Right lung (tissue), 10 donors: ENCODE data around the gene PRAMEF20. TPM values are rescaled to one million over a fixed set of nuclear protein-coding genes. Genes with fewer than 3 reads are reported as not detected.
"Not testable (repeated sequence)": the region's sequence is repeated elsewhere in the genome, so short reads cannot be mapped to it uniquely, and the experiment has no call there.

ENCODE experiments used
- DNase-seq, 2 donors: peaks; one replicate each; pipeline ENCODE4 v3.0.0-alpha.2; 2013
- long read RNA-seq, 8 donors: transcript quantifications; one replicate each; lab custom pipeline, GENCODE V29; 2026
- polyA plus RNA-seq, 5 donors: library from polyadenylated mRNA; unstranded; fragments of 120-200 nt; gene quantifications; one replicate each; pipeline versions ENCODE4 v1.2.1 to v1.2.3, GENCODE V29; 2013; ENCODE audit warnings: inconsistent platforms in 1 of 5, low replicate concordance in 1 of 5; ENCODE audit not compliant: insufficient read length in 5 of 5, insufficient read depth in 1 of 5

The PRAMEF20 gene
- polyA plus RNA-seq = not detected
- long read RNA-seq, donor 1 = 0 reads
- long read RNA-seq, donor 2 = 0 reads
- long read RNA-seq, donor 3 = 0 reads
- long read RNA-seq, donor 4 = 0 reads
- long read RNA-seq, donor 5 = 0 reads
- long read RNA-seq, donor 6 = 0 reads
- long read RNA-seq, donor 7 = 0 reads
- long read RNA-seq, donor 8 = 0 reads

DNA sequence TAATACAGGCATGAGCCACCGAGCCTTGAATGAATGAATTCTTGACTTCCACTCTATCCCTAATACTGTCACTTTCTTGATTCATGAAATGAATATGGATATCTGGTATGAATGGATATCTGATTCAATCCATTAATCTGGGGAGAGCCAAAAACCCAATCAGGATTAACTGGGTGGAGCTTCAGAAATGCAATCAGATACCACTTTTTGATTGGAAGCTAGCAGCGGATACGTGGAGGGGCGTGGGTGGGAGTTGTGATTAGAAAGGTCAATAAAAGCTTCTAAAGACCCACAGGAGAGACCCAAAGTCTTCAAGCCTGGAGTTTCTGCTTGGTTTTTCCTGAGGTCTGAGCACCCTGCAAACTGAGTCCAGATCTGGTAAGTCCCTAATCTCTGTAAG is at the start of gene PRAMEF20:
PRAMEF20 (plus strand) TSS at position 301 of the 400 bp plus-strand sequence. CDS start 5,905 bp downstream, outside the sequence.
- DNase-seq = not testable (repeated sequence)

DNA sequence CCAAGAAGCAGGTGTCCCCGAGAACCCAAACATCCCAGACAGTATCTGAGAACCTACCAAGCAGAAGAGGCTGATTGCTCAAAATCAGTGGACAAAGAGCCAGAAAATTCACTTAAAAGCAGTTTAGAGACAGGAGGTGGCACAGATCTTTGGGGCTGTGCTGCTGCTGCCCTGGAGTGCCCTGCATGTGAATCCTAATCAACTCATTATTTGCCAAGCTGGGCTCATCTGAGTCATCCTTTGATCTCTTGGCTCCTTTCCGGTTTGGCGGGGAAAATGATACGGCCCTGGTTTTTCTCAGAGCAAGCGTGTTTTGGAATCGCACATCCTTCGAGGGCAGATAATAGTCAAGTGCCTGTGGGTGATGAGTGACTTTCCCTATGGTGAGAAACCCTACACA is 47.9 kb upstream of the PRAMEF20 start:
- DNase-seq = not testable (repeated sequence)

DNA sequence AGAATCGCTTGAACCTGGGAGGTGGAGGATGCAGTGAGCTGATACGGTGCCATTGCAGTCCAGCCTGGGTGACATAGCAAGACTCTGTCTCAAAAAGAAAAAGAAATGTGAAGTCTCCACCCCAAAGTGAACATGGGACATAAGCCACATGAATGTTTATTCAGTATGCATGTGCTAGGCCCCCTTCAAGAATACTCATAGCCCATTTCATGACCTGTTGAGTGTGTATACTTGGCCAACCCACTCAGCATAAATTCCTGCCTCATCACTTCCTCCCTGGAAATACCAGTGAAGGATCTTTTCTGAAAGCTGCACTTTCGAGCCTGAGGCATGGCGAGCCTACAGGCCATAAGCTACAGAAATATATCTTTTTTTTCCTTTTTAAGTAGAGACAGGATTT is 45.3 kb upstream of the PRAMEF20 start:
- DNase-seq = not testable (repeated sequence)

DNA sequence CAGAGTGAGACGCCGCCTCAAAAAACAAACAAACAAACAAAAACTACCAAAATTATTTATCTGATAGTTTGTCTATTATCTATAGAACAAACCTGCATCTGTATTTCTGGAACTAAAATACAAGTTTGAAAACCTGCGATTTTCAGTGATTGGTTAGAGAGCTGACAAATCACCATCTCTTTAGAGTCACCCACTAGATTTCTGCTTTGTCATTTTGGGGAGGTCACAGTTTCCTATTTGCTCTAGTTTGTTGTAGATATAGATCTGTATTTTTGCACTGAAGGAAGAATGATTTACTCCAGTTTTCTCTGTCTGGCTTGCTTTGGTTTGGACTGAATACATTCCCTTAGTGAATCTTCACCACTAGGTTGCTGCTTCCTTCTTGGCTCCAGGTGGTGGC is 43.7 kb upstream of the PRAMEF20 start:
- not testable (repeated sequence) for DNase-seq

DNA sequence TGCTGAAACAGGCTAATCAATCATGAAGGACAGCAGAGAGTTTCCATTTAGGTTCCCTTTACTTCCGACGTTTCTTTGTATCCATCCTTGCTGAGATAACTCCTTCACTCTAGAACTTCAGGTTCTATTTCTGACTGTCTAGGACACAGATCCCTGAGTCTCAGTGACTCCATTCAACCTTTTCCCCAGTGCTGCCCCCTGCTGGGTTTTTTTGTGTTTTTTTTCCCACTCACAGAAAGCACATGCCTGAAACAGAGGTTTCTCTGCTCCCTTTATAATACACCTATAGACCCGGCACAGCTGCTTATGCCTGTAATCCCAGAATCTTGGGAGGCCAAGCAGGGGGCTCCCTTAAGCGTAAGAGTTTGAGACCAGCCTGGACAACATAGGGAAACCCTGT is 41.7 kb upstream of the PRAMEF20 start:
- not testable (repeated sequence) for DNase-seq

DNA sequence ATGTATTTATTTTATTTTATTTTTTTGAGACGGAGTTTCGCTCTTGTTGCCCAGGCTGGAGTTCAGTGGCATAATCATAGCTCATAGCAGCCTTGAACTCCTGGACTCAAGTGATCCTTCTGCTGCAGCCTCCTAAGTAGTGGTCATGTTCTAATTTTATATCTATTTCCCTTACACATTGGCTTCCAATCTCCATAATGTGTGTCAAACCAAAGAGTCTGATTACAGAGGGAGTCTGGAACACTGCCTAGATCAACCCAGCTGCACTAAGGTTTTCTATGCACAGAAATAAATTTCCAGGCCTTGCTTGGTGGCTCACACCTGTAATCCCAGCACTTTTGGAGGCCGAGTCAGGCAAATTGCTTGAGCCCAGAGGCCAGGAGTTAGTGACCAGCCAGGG is 31.3 kb upstream of the PRAMEF20 start:
- not testable (repeated sequence) for DNase-seq

DNA sequence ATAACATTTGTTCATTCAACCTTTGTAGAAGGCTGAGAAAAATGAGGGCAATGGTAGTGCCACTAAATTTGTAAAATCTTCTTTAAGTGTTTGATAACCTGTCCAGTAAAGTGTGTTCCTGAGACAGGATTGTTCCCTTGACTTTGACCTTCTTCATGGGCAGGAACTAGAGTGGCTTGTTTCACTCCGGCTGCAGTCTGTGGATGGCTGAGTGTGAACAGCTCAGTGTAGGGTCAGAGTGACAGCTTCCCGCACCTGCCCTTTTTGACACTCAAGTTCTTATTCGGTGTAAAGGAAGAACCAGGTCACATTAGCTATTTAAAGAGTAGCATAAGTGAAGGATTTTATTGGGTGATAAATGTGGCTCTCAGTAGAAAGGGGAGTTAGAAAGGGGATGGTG is 29.9 kb upstream of the PRAMEF20 start:
- not testable (repeated sequence) for DNase-seq

DNA sequence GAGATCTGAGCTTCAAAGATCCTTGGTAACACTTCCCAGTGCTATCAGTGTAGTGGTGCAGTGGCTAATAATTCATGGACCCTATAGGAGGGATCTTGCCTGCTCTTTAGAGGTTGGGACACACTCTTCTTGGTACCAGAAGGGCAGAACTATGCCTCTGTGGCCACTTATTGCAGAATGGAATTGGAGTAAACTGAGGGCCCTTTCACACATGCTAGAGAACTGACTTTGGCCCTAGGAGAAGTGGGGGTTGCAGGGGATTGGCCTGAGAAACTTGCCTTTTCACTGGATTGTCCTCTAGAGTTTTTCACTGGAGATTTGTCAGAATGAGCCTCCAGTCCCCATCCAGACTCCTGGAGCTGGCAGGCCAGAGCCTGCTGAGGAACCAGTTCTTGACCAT is 20.9 kb upstream of the PRAMEF20 start, which contains the start of gene PRAMEF17:
PRAMEF17 (plus strand) TSS at position 301 of the 400 bp plus-strand sequence; CDS start at position 327, 26 bp downstream.
- not testable (repeated sequence) for DNase-seq

DNA sequence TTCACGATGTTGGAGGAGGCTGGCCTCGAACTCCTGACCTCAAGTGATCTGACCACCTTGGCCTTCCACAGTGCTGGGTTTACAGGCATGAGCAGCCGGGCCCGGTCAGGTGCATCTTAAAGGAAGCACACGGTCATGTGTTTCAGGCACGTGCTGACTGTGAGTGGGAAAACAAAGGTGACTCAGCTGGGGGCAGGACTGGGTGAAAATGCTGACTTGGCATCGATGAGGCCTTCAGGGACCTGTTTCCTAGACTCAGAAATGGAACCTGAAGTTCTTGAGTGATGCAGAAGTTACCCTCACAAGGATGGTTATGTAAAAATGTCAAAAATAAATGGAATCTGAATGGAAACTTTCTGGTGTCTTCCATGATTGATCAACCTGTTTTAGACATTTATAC is 17.2 kb upstream of the PRAMEF20 start:
- not testable (repeated sequence) for DNase-seq

DNA sequence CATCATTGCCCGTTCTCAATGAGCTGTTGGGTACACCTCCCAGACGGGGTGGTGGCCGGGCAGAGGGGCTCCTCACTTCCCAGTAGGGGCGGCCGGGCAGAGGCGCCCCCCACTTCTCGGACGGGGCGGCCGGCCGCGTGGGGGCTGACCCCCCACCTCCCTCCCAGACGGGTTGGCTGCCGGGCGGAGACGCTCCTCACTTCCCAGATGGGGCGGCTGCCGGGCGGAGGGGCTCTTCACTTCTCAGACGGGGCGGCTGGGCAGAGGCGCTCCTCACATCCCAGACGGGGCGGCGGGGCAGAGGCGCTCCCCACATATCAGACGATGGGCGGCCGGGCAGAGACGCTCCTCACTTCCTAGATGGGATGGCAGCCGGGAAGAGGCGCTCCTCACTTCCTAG is 15.5 kb upstream of the PRAMEF20 start:
- DNase-seq = not testable (repeated sequence)

DNA sequence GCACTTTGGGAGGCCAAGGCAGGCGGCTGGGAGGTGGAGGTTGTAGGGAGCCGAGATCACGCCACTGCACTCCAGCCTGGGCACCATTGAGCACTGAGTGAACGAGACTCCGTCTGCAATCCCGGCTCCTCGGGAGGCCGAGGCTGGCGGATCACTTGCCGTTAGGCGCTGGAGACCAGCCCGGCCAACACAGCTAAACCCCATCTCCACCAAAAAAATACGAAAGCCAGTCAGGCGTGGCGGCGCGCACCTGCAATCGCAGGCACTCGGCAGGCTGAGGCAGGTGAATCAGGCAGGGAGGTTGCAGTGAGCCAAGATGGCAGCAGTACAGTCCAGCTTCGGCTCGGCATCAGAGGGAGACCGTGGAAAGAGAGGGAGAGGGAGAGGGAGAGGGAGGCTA is 14.9 kb upstream of the PRAMEF20 start:
- DNase-seq = not testable (repeated sequence)

DNA sequence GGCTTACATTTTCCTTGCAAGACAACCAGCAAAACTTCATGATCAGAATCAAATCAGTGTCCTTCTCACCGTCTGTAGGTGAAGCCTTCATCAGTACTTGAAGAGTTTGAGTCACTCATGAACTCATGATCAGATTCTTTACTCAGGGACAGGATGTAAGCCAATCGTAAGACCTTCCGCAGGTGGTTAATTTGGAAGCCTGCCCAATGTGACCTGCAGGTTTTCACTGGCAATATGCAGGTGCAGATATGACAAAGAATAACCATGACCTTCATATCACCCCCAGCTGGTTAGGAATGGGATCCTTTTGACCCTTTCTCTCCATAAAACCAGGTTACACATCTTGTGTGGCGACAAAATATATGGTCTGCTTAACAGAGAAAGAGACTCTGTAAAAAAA is 2.4 kb upstream of the PRAMEF20 start:
- no peak for DNase-seq

DNA sequence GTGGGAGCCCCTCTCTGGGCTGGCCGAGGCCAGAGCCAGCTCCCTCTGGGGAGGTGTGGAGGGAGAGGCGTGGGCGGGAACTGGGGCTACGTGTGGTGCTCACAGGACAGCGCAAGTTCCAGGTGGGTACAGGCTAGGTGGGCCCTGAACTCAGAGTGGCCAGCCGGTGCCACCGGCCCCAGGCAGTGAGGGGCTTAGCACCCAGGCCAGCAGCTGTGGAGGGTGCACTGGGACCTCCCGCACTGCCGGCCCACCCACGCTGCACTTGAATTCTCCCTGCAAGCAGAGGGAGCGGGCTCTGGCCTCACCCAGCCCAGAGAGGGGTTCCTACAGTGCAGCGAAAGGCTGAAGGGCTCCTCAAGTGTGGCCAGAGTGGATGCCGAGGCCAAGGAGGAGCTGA is 20.2 kb downstream of the PRAMEF20 start:
- DNase-seq = no peak

DNA sequence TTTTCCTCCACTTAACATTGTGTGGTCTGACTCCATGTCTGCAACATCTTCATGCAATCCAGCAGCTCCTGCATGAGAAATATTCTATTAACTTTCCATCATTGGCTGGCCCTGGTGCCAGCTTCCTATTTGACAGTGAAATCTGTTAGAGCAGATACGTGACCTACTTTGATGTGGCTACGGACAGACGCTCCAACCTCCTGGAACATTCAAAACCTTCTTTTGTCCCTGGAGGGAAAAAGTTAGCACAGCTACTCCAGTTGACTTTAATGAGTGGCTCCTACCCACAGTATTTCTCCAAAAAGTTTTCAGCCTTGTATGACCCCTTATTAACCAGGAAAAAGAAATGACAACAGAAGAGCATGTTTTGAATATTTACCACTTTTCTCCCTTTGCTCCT is 22.0 kb downstream of the PRAMEF20 start:
- DNase-seq = no peak

DNA sequence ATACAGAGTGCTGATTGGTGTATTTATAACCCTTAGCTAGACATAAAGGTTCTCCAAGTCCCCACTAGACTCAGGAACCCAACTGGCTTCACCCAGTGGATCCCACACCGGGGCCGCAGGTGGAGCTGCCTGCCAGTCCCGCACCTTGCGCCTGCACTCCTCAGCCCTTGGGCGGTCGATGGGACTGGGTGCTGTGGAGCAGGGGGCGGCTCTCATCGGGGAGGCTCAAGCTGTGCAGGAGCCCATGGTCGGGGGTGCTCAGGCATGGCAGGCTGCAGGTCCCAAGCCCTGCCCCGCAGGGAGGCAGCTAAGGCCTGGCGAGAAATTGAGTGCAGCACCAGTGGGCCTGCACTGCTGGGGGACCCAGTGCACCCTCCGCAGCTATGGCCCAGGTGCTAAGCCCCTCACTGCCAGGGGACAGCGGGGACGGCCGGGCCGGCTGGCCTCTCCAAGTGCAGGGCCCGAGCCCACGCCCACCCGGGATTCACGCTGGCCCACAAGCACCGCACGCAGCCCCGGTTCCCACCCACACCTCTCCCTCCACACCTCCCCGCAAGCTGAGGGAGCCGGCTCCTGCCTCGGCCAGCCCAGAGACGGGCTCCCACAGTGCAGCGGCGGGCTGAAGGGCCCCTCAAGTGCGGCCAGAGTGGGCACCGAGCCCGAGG is 23.6 kb downstream of the PRAMEF20 start:
- DNase-seq = not testable (repeated sequence)

DNA sequence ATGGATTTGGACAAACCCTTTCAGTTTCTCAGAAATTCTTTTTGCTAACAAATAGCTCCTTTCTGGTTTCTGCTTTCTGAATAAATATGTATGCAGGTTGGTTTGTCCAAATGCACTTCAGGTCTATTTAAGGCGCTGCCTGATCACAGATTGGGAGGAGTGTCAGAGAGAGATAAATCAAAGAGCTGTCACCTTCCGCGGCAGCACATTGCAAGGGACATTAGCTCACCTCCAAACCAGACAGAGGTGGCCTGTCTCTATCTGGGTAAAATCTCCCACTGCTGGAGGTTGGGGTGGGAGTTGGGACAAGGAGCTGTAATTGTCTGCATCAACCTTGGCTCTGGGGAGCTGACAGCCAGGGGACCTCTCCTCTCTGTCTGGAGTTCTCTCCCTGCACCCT is 25.2 kb downstream of the PRAMEF20 start:
- DNase-seq = no peak

DNA sequence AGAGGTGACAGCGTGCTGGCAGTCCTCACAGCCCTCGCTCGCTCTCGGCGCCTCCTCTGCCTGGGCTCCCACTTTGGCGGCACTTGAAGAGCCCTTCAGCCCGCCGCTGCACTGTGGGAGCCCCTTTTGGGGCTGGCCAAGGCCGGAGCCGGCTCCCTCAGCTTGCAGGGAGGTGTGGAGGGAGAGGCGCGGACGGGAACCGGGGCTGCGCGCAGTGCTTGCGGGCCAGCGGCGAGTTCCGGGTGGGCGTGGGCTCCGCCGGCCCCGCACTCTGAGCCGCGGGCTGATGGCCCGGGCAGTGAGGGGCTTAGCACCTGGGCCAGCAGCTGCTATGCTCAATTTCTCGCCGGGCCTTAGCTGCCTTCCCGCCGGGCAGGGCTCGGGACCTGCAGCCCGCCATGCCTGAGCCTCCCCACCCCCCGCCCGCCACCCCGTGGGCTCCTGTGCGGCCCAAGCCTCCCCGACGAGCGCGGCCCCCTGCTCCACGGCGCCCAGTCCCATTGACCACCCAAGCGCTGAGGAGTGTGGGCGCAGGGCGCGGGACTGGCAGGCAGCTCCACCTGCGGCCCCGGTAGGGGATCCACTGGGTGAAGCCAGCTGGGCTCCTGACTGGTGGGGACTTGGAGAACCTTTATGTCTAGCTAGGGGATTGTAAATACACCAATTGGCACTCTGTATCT is 29.0 kb downstream of the PRAMEF20 start:
- DNase-seq = not testable (repeated sequence)

DNA sequence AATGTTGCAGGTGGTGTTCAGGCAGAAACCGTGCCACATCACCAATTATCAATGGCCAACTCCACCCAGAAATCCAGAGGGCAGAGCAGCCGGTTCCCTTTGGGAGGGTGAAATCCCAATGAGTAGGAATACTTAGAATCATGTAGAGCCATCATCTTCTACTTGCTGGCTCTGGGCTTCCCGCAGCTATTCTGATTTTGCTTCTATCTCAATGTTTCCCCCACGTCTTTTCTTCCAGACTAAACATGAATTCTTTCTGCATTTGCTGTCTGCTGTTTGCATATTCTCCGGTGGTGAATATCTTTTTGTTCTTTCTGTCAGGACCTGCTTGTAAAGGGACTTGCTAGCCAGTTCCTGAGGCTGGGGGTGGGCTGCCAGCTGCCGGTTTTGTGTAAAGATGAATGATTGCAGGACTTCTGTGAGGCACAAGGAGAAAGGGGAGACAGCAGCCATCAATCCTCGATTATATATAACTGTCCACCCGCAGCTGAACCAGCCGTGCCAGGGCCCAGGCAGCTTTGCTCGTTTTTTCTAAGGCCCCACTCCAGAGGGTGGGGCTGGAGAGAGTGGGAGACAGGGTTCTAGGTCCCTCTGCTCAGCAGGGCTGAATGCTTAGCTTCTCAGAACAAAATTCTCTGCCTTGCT is 33.2 kb downstream of the PRAMEF20 start:
- no peak for DNase-seq

DNA sequence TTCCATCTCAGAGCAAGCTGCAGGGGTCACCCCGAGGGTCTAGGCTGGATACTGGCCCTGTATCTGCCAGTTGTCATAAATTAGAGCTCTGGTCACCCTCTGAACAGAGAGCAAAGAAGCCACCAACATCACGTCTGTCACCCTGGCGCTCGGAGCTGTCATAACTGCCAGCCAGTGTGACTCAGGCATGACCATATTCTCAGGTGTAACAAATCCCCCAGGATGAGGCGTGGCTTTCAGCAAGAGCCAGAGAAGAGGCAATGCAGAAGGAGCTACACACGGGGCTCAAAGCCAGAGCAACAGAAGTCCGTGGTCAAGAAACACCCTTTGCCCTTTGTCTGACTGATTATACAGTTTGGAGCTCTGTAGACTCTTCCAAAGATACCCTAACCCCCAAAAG is 40.0 kb downstream of the PRAMEF20 start:
- DNase-seq = no peak

DNA sequence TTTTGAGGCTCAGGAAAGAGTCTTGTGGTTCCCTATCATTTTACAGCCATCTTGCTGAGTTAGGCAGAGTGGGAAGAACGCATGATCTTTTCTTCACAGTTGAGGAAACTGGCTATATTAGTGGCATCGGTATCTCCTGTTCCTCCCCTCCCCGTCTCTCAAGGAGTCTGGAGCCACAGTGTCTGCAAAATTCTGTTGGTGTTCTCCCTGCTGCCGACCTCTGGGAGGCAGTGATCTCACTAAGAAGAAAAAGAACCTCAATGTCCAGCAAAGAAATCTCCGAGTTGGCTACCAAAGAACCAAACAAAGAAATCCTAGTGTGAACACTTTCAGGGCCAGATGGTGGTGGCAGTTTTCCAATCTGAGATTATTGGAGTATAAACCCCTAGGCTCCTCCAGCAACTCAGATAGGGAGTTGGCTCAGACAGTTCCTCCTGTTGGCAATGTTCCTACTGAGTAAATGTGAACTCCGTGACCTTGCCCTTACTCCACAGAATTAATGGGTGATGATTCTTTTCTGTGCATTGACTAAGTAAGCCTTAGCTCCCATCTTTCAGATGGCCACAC is 41.2 kb downstream of the PRAMEF20 start:
- no peak for DNase-seq

DNA sequence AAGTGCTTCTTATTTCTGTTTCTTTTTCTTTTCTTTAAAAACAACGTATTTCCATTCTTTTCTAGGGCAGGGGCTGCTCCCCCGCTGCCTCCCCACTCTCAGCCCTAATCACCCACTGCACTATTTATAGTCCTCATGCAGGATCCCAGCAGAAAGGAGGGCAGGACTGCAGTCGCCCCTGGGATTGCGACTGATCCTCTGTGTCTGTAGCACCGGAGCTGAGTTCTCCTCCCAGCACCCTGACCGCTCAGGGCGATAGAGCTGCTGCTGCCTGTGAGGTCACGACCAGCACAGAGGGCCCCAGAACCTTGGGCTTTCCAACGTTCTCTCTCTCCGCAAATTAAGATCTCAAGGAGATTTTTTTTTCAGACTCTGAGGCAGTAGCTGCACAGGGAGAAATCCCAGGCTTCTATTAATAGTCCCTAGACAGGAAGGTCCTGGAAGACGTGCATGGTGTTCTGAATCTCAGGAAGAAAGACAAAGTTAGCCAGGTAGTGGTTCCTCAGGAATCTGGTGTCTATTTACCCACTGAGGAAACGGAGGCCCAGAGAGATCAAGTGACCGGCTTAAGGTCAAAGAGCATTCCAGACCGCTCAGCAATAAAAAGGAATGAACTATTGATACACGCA is 46.8 kb downstream of the PRAMEF20 start:
- DNase-seq = no peak

DNA sequence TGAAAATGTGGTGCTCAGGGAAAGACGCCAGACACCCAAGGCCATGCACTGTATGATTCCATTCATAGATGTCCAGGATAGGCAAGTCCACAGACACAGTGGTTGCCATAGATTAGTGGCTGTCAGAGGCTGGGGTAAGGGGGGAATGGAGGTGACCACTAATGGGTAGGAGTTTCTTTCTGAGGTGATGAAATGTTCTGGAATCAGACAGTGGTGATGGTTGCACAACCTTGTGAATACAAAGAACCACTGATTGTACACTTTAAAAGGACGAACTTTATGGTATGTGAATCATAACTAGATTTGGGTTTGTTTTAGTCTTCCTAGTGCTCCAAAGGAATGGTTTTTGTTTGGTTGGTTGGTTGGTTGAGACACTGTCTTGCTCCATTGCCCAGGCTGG is 51.7 kb downstream of the PRAMEF20 start:
- no peak for DNase-seq
